Measurements from ENCODE around the gene AJM1. TPM values are rescaled to one million over a fixed set of nuclear protein-coding genes. Genes with fewer than 3 reads are reported as not detected.
A peak's percentile ranks its signal among the peaks of the same experiment; 100 is the strongest.

Gene AJM1
- total and polyA plus RNA-seq, 2 of the 8 experiments (the other 6 are each of a cell fraction or from before 2014, with no cell fraction given) = 0.12 to 0.97 TPM

DNA sequence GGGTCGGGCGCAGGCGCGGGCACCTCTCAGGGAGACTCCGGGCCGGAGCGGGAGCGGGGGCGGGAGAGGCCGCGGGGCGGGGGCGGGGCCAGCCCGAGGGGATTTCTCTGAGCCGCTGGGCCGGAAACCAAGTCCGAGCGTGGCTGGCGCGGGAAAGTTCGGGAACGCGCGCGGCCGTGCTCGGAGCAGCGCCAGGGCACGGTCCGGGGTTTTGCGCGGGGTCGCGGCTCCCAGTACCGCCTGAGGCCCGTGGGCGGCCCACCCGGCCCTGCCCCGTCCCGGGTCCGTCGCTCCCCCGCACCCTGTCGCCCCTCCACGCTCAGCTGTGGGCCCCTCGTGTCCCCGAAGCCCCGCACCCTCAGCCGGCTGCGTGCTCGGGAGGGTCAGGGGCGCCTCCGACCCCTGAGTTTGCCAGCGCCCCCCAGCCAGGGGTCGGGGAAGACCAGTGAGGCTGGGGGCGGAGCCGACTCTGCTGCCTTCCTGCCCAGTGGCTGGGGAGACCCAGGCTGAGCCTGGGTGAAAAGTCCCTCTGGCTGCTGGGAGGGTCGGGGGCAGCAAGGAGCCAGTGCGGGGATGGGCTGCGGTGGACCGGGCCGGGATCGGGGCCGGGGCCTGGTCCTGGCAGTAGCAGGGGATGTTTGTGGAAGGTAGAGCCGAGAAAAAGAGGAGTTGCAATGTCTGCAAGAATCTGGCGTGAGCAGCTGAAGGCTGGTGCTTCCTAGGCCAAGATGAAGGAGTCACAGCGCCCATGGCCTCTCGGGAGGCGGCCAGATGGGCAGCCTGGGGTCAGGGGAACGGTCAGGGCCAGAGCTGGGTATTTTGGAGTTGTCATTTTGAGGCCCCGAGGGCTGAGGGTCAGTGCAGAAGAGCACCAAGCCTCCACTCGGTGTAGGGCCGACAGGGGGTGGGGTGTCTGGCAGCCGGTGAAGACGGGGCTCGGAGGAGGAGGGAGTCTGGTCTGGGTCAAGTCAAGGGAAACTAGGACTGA is 44.6 kb downstream of the AJM1 start:
- H2BK5ac ChIP-seq (ENCODE audit: low read depth, low read length) = no peak overlapping the region
- FAIRE-seq = no peak
- peaks cover 0 to 10% (median 0%) of the 10 kb centered on the region in 4 experiments; a peak in 2 of 8 replicates for H3K36me3 ChIP-seq (ENCODE audit: control insufficient read depth in 2 of 4, insufficient read depth in 4 of 4, low read length in 3 of 4)
- H3K18ac ChIP-seq (ENCODE audit: extremely low read depth, low read length) = peak overlapping the region; percentile 32; the same call in 1 of the 2 replicates
- peaks cover 17 to 52% of the 10 kb centered on the region in 2 experiments; a peak in 3 of 4 replicates for H3K79me2 ChIP-seq (ENCODE audit: control insufficient read depth in 1 of 2, insufficient read depth in 2 of 2, low read length in 2 of 2)
- H3K14ac ChIP-seq (ENCODE audit: insufficient read length) = peak overlapping the region; percentile 43
- H3K23ac ChIP-seq (ENCODE audit: insufficient read length) = no peak overlapping the region
- H2BK20ac ChIP-seq (ENCODE audit: low read length) = no peak overlapping the region
- H2BK12ac ChIP-seq (ENCODE audit: low read depth, low read length) = no peak overlapping the region
- H2BK15ac ChIP-seq (ENCODE audit: low read length) = no peak overlapping the region
- no peak overlapping the region for H2BK120ac ChIP-seq (replicated peaks; ENCODE audit: low read depth, low read length)
- no peaks in the 10 kb centered on the region for H3K9me3 ChIP-seq (ENCODE audit: insufficient read depth in 2 of 2, low read depth in 1 of 2, low read length in 1 of 2)
- WGBS, 2 experiments (ENCODE audit: extremely low coverage in 1 of 2, insufficient coverage in 1 of 2, insufficient read length in 1 of 2, insufficient replicate concordance in 2 of 2, low coverage in 1 of 2, low lambda C conversion rate in 2 of 2, missing lambda C conversion rate in 1 of 2) = 41% methylated on average over 17 of the region's 76 CpGs; no CpG with 5 or more reads in 1 of the 2 experiments
- H2AK5ac ChIP-seq (ENCODE audit: low read depth, low read length) = no peak overlapping the region
- peaks cover 8 to 14% of the 10 kb centered on the region in 2 experiments for H4K20me1 ChIP-seq (replicated peaks in 1 of 2; ENCODE audit: control insufficient read depth in 1 of 2, insufficient read depth in 2 of 2, low read length in 2 of 2)
- ChIA-PET CTCF (ENCODE audit: partially characterized antibody) (interaction anchor here (0.7 to 1.7 kb wide), 2 partner anchors 39 to 181 kb away, joined by 4 to 5 read pairs; no protein-coding TSS in a partner anchor), POLR2A (ENCODE audit: partially characterized antibody) (interaction anchor here (1.0 to 3.4 kb wide), 4 partner anchors 11 to 86 kb away, joined by 3 to 15 read pairs (median 8); partner anchors contain the start of gene MAMDC4)
- H4K8ac ChIP-seq (ENCODE audit: extremely low read depth, insufficient read depth, low read length) = peak overlapping the region; percentile 83
- peak overlapping the region; percentile 64 for H3K56ac ChIP-seq (replicated peaks; ENCODE audit: insufficient read length, low read depth, low read length)
- H3K4me2 ChIP-seq (ENCODE audit: insufficient read depth in 1 of 2, low read depth in 2 of 2, low read length in 2 of 2) = peak overlapping the region; percentile 59 to 91
- H3K9ac ChIP-seq (replicated peaks in 1 of 4; ENCODE audit: extremely low read depth in 1 of 4, low read depth in 3 of 4, low read length in 3 of 4) = peak overlapping the region; percentile 32 to 91 (median 52); a peak in 5 of 7 replicates
- DNase-seq (ENCODE audit: low read depth in 1 of 2, low spot score in 2 of 2) = peak in 1 of 2 experiments; percentile 70
- H3K4ac ChIP-seq (replicated peaks; ENCODE audit: insufficient read length, low read depth, low read length) = peak overlapping the region; percentile 92
- 0 out of 2 replicates have a peak overlapping the region, but pooled peaks have one; percentile 42 for H3K27ac ChIP-seq (ENCODE audit: low read depth, low read length)
- TF ChIP-seq BACH1 (IDR thresholded peaks at IDR 0.05; ENCODE audit: low read length) (peak; percentile 51; the same call in 1 of the 2 replicates), NANOG (IDR thresholded peaks at IDR 0.05; ENCODE audit: insufficient read depth, low read depth, low read length, poor library complexity, severe bottlenecking) (no peak), RBBP5 (IDR thresholded peaks at IDR 0.05; ENCODE audit: borderline replicate concordance, low read depth, low read length) (0 out of 2 replicates have a peak, but pooled peaks have one; percentile 46)
- H3K79me1 ChIP-seq (ENCODE audit: low read depth, low read length) = peaks cover 13% of the 10 kb centered on the region
- H3K27me3 ChIP-seq (replicated peaks in 1 of 4; ENCODE audit: control insufficient read depth in 3 of 4, extremely low read depth in 1 of 4, insufficient read depth in 3 of 4, low read length in 3 of 4) = no peaks in the 10 kb centered on the region
- peak overlapping the region; percentile 21 for H4K5ac ChIP-seq (ENCODE audit: insufficient read length, low read depth, low read length)
- no peak overlapping the region for H2AFZ ChIP-seq (ENCODE audit: low read length)
- H3K4me3 ChIP-seq (ENCODE audit: extremely low read depth in 1 of 4, insufficient read depth in 2 of 4, low read depth in 3 of 4, low read length in 4 of 4) = peak overlapping the region; percentile 55 to 98 (median 76)
- no peak overlapping the region for H4K91ac ChIP-seq (replicated peaks; ENCODE audit: insufficient read length, low read length)
- peaks cover 5% of the 10 kb centered on the region; the same call in 1 of the 2 replicates for H3K23me2 ChIP-seq (ENCODE audit: low read depth, low read length)
- H3K4me1 ChIP-seq (replicated peaks in 1 of 4; ENCODE audit: control insufficient read depth in 3 of 4, insufficient read depth in 4 of 4, low read length in 3 of 4) = peaks cover 0 to 6% (median 2%) of the 10 kb centered on the region in 4 experiments; a peak in 4 of 7 replicates

All from H1 (cell line).